Measurements from ENCODE around the gene BNC2. TPM values are rescaled to one million over a fixed set of nuclear protein-coding genes. Genes with fewer than 3 reads are reported as not detected.
A peak's percentile ranks its signal among the peaks of the same experiment; 100 is the strongest.

BNC2 gene
- total RNA-seq, 1 experiment from 2014 or later = 11.7 TPM

DNA sequence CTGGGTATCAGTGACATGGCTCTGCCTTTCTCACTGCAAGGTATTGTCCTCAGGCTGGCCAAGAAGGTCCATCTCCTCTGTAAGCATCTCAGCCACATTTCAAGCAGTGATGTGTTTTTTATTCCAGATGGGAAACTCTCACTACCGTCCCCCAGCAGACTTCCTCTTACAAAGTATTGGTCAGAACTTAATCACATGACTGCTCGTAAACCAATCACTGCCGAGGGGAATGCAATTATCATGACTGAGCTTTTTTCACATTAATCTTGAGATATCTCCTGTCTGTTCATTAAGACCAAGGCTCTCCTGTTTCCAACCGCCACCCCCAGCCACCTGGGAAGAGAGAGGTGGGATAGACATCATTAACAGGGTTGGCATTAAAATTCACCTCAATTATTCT is 76.4 kb downstream of the BNC2 start:
- Histone ChIP-seq H3K4me1 (ENCODE audit: insufficient read depth, low read length) (no peaks in the 10 kb centered on the region), H3K27me3 (ENCODE audit: low read length) (no peaks in the 10 kb centered on the region), H4K20me1 (ENCODE audit: low read length) (no peaks in the 10 kb centered on the region), H3K4me2 (ENCODE audit: low read length) (no peak overlapping the region), H3K27ac (ENCODE audit: low read length) (no peak overlapping the region), H3K9me2 (replicated peaks; ENCODE audit: low read length) (no peaks in the 10 kb centered on the region), H3K79me2 (ENCODE audit: low read length) (no peaks in the 10 kb centered on the region), H3K4me3 (ENCODE audit: low read length) (no peak overlapping the region), H3K9me3 (ENCODE audit: low read length) (no peaks in the 10 kb centered on the region), H2AFZ (ENCODE audit: low read length) (no peak overlapping the region), H3K36me3 (ENCODE audit: low read depth, low read length) (no peaks in the 10 kb centered on the region), H3K9ac (ENCODE audit: low read length) (no peak overlapping the region), H3F3A (ENCODE audit: low read length, unreplicated experiment) (no peaks in the 10 kb centered on the region)
- ChIA-PET CTCF (no interaction called here), POLR2A (ENCODE audit: unreplicated experiment) (no interaction called here)
- BruUV-seq (replicated peaks) = no TSS peak
- ATAC-seq (no peak), DNase-seq (no peak)
- intact Hi-C loops (cut with micrococcal nuclease) = no loop called here
- no peak for TF ChIP-seq EZH2 (IDR thresholded peaks at IDR 0.05; ENCODE audit: low read length, unreplicated experiment)
- no peak for TF ChIP-seq EZH2phosphoT487 (IDR thresholded peaks at IDR 0.05; ENCODE audit: borderline replicate concordance, low read length)
- TF ChIP-seq CTCF (conservative IDR thresholded peaks at IDR 0.05; ENCODE audit: low read depth, low read length) = no peak

GRCh38 chr9:16787724-16788123 is 82.7 kb downstream of the BNC2 start:
- no peaks in the 10 kb centered on the region for H3K79me2 ChIP-seq (ENCODE audit: low read length)
- ChIA-PET CTCF (no interaction called here), POLR2A (ENCODE audit: unreplicated experiment) (no interaction called here)
- no peaks in the 10 kb centered on the region for H3K27me3 ChIP-seq (ENCODE audit: low read length)
- peak; percentile 33 for DNase-seq
- no TSS peak for BruUV-seq (replicated peaks)
- H4K20me1 ChIP-seq (ENCODE audit: low read length) = no peaks in the 10 kb centered on the region
- no peaks in the 10 kb centered on the region for H3K9me2 ChIP-seq (replicated peaks; ENCODE audit: low read length)
- intact Hi-C loops (cut with micrococcal nuclease) = no loop called here
- no peak overlapping the region for H3K27ac ChIP-seq (ENCODE audit: low read length)
- H3K4me2 ChIP-seq (ENCODE audit: low read length) = no peak overlapping the region
- H3K36me3 ChIP-seq (ENCODE audit: low read depth, low read length) = no peaks in the 10 kb centered on the region
- no peaks in the 10 kb centered on the region for H3K4me1 ChIP-seq (ENCODE audit: insufficient read depth, low read length)
- H3F3A ChIP-seq (ENCODE audit: low read length, unreplicated experiment) = no peaks in the 10 kb centered on the region
- no peaks in the 10 kb centered on the region for H3K9me3 ChIP-seq (ENCODE audit: low read length)
- no peak for TF ChIP-seq CTCF (conservative IDR thresholded peaks at IDR 0.05; ENCODE audit: low read depth, low read length)
- TF ChIP-seq EZH2phosphoT487 (IDR thresholded peaks at IDR 0.05; ENCODE audit: borderline replicate concordance, low read length) = no peak
- TF ChIP-seq EZH2 (IDR thresholded peaks at IDR 0.05; ENCODE audit: low read length, unreplicated experiment) = no peak
- no peak overlapping the region for H2AFZ ChIP-seq (ENCODE audit: low read length)
- H3K9ac ChIP-seq (ENCODE audit: low read length) = no peak overlapping the region
- H3K4me3 ChIP-seq (ENCODE audit: low read length) = no peak overlapping the region
- peak; percentile 54; the same call in 1 of the 2 replicates for ATAC-seq

- H3F3A ChIP-seq (ENCODE audit: low read length, unreplicated experiment) = no peaks in the 10 kb centered on the region
- H3K9me2 ChIP-seq (replicated peaks; ENCODE audit: low read length) = no peaks in the 10 kb centered on the region
- no peaks in the 10 kb centered on the region for H3K27me3 ChIP-seq (ENCODE audit: low read length)
- no peak for TF ChIP-seq EZH2 (IDR thresholded peaks at IDR 0.05; ENCODE audit: low read length, unreplicated experiment)
- no peak for TF ChIP-seq EZH2phosphoT487 (IDR thresholded peaks at IDR 0.05; ENCODE audit: borderline replicate concordance, low read length)
- no peak for TF ChIP-seq CTCF (conservative IDR thresholded peaks at IDR 0.05; ENCODE audit: low read depth, low read length)
- intact Hi-C loops (cut with micrococcal nuclease) = no loop called here
- no peak overlapping the region for H2AFZ ChIP-seq (ENCODE audit: low read length)
- H3K4me1 ChIP-seq (ENCODE audit: insufficient read depth, low read length) = no peaks in the 10 kb centered on the region
- ChIA-PET CTCF (no interaction called here), POLR2A (ENCODE audit: unreplicated experiment) (no interaction called here)
- H3K9ac ChIP-seq (ENCODE audit: low read length) = no peak overlapping the region
- H4K20me1 ChIP-seq (ENCODE audit: low read length) = no peaks in the 10 kb centered on the region
- no TSS peak for BruUV-seq (replicated peaks)
- no peak for DNase-seq
- H3K9me3 ChIP-seq (ENCODE audit: low read length) = no peaks in the 10 kb centered on the region
- H3K4me2 ChIP-seq (ENCODE audit: low read length) = no peak overlapping the region
- H3K36me3 ChIP-seq (ENCODE audit: low read depth, low read length) = no peaks in the 10 kb centered on the region
- H3K4me3 ChIP-seq (ENCODE audit: low read length) = no peak overlapping the region
- no peak overlapping the region for H3K27ac ChIP-seq (ENCODE audit: low read length)
- H3K79me2 ChIP-seq (ENCODE audit: low read length) = no peaks in the 10 kb centered on the region
- no peak for ATAC-seq
Observed at GRCh38 chr9:16784002-16784401, 86.5 kb downstream of the BNC2 start.
